ENCODE measurements around the gene ASXL1. TPM values are rescaled to one million over a fixed set of nuclear protein-coding genes. Genes with fewer than 3 reads are reported as not detected.

The ASXL1 gene
- total and polyA plus RNA-seq, 10 of the 15 experiments (the other 5 are each of a cell fraction or from before 2014, with no cell fraction given): 11.0 to 87.6 (median 56.8) TPM

DNA sequence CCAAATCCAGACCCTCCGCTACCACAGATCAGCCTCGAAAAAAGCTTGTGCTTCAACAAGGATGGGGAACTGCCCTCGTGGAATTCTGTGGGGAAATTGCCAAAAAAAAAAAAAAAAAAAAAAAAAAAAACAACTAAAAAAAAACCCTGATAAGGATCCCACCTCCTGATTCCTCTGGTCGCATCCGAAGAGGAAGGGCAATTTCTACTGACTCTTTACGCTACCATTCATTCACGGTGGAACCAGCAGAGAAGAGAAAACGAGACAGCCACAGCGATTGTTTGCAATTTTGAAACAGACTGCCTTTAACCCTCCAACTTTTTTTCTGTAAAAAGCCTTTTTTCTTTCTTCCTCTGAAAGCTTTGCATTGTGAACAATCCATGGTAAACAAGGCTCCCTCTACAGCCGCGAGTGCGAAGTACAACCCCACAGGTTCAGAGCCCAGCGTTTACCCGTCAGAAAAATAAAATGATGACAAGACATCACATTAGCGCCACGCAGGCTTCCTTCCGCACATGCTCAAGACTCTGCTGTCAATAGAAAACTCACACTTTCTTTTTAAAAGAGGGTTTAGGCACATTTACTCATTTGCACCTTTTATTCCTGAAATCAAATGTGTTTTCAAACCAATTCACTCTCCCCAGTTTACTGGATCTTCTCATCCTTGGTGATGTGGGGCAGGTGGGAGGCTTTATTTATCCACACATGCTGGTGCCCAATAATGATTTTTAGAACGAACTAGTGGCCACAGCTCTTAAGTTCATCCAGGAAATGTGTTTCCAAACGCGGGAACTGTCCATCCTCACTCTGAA lies 127.0 kb downstream of the ASXL1 start (continued):
- no peak for TF ChIP-seq HDGF (IDR thresholded peaks at IDR 0.05)
- TF ChIP-seq TBL1XR1 (IDR thresholded peaks at IDR 0.05; ENCODE audit: low read depth, low read length): no peak
- no peak for TF ChIP-seq RBBP5 (conservative IDR thresholded peaks at IDR 0.05)

DNA sequence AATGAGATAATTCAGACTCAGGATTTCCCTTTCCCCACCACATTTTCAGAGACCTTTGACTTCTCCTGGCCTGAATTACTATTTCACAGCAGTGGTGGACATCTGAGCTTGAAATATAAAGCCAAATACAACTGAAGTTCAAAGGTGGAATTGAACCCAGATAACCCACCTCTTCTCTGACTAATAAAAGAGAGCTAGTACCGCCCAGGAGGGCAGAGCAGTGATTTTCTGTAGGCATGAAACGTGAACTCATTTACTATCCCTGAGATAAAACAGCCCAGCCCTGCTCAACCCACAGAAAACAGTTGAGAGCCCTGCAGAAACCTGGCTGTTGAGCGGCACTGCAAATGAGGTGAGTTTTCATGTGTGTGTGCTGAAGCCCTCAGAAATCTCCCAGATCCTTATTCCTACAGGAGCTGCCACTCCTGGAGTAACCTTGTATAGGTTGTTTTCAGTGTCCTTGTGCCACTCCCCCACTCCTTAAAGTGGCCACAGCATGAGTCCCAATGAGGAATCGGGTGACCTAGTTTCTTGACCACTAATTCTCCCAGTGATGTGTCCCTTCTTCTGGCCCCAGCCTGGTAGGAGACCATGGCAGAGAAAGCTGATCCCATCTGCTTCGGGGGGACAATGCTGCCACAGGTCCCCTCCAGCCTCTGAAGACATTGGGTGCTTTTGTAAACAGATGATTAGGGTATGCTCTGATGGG lies 127.8 kb downstream of the ASXL1 start:
- Histone ChIP-seq H3K4me1 (ENCODE audit: control insufficient read depth, insufficient read depth, low read length) (peaks cover 5% of the 10 kb centered on the region), H4K20me1 (ENCODE audit: control insufficient read depth, insufficient read depth) (no peaks in the 10 kb centered on the region), H3K4me2 (ENCODE audit: control insufficient read depth, insufficient read depth) (no peak overlapping the region), H3K36me3 (ENCODE audit: control insufficient read depth in 2 of 2, insufficient read depth in 2 of 2, low read length in 1 of 2) (no peaks in the 10 kb centered on the region), H3K79me2 (ENCODE audit: control insufficient read depth, insufficient read depth, low read length) (no peaks in the 10 kb centered on the region), H3K27me3 (replicated peaks in 1 of 2; ENCODE audit: control insufficient read depth in 2 of 2, insufficient read depth in 2 of 2, low read length in 1 of 2) (no peaks in the 10 kb centered on the region), H3K27ac (ENCODE audit: control insufficient read depth, insufficient read depth) (no peak overlapping the region), H3K9ac (ENCODE audit: control insufficient read depth, insufficient read depth, low read length) (no peak overlapping the region), H2AFZ (ENCODE audit: control insufficient read depth, low read depth, low read length) (no peak overlapping the region; the same call in 1 of the 2 replicates), H3K4me3 (no peak overlapping the region), H3K9me3 (replicated peaks; ENCODE audit: control insufficient read depth, insufficient read depth, low read length) (no peaks in the 10 kb centered on the region)
- ATAC-seq: no peak
- intact Hi-C loops (cut with micrococcal nuclease; ENCODE audit: unreplicated experiment) (no loop called here), in situ Hi-C loops (cut with MboI) (no loop called here)
- TF ChIP-seq KAT2A (conservative IDR thresholded peaks at IDR 0.05; ENCODE audit: control insufficient read depth, low read depth, low read length) (no peak), SMAD1 (IDR thresholded peaks at IDR 0.05; ENCODE audit: low read depth, partially characterized antibody) (no peak)
- RAD21 ChIA-PET (ENCODE audit: unreplicated experiment): no interaction called here
- FAIRE-seq: no peak
- no peak for DNase-seq (ENCODE audit: low read depth, low spot score)
- BruUV-seq (replicated peaks): no TSS peak
- WGBS (ENCODE audit: insufficient coverage, insufficient replicate concordance, low lambda C conversion rate, missing lambda C conversion rate): 58% methylated on average over 5 of the region's 5 CpGs
- CTCF ChIA-PET: interaction anchor here (0.7 to 1.7 kb wide), 8 partner anchors 12 to 378 kb away, joined by 3 to 5 read pairs (median 3); partner anchors contain the start of gene TM9SF4
- POLR2A ChIA-PET: no interaction called here
- SMC1A ChIA-PET (ENCODE audit: uncharacterized antibody, unreplicated experiment): interaction anchor here (0.6 to 1.3 kb wide), 3 partner anchors 12 to 342 kb away, joined by 3 read pairs; no protein-coding TSS in a partner anchor
